Activated T-cell treated with anti-CD3 and anti-CD28 coated beads for 1 hour (primary cell): Measurements from ENCODE around the gene WBP1L.
"Not testable (repeated sequence)": the region's sequence is repeated elsewhere in the genome, so short reads cannot be mapped to it uniquely, and the experiment has no call there.

ENCODE experiments used
- DNase-seq: peaks from one replicate; pipeline ENCODE4 v3.0.0-alpha.2; 2020; ENCODE audit warnings: low read depth

Gene WBP1L

DNA sequence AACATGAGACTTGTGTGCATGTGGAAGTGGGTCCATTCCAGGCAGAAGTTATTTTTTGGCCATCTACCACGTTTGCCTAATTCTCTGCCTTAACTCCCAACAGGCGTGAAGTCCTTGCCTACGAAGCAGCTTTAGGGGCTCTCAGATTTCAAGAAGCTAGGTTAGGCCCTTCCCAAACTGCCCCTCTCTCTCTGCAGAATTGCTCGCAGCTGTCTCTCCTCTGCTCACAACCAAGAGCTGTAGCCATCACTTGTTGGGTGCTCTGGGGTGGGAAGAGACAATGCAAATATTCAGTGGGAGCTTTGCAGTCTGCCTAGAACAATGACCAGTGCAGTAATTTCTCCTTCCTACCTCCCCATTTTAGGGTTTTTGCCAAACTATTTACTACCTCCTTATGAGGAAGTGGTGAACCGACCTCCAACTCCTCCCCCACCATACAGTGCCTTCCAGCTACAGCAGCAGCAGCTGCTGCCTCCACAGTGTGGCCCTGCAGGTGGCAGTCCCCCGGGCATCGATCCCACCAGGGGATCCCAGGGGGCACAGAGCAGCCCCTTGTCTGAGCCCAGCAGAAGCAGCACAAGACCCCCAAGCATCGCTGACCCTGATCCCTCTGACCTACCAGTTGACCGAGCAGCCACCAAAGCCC lies 68.6 kb downstream of the WBP1L start:
- DNase-seq: no peak

DNA sequence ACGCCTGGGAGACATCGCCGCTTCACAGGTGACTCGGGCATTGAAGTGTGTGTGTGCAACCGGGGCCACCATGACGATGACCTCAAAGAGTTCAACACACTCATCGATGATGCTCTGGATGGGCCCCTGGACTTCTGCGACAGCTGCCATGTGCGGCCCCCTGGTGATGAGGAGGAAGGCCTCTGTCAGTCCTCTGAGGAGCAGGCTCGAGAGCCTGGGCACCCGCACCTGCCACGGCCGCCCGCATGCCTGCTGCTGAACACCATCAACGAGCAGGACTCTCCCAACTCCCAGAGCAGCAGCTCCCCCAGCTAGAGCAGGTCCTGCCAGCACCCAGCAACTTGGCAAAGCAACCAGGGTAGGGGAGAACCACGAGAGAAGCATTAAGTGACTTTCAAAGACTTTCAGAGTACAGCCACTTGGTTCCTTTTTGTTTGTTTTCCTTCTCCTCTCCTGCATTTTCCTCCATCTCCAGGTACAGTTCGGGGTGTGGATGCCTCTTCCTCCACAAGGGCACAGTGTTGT lies 69.3 kb downstream of the WBP1L start:
- no peak for DNase-seq

DNA sequence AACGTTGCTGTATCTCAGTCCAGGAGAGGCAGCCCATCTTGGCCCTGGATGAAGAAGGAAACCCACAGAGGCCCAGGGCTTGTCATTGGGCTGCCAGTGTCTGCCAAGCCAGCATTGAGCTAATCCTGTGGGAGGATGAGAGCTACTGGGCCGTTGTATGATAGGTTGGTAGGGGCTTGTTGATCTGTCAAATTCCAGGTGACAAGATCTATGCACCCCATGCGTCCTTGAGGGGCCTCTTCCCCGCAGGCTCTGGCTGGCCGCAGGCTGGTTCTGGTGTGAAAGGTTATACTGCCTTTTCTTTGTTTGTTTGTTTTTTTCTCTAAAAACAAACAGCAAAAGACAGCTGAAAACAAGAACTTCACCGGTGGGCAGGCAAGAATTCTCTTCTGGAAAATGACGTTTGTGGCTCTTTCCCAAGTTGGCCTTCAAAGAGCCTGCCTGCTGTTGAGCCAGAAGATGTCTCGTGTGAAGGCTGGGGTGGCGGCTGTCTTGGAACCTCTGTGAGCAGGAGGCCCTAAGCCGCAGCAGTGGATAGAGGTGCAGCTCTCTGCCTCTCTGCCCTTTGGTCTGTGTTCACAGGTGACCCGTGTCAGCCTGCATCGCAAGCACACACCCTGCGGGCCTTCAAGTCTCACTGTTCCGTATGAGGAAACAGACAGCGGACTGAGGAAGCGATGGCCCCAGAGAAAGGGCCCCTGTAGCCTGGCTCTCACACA lies 70.1 kb downstream of the WBP1L start:
- DNase-seq: no peak

DNA sequence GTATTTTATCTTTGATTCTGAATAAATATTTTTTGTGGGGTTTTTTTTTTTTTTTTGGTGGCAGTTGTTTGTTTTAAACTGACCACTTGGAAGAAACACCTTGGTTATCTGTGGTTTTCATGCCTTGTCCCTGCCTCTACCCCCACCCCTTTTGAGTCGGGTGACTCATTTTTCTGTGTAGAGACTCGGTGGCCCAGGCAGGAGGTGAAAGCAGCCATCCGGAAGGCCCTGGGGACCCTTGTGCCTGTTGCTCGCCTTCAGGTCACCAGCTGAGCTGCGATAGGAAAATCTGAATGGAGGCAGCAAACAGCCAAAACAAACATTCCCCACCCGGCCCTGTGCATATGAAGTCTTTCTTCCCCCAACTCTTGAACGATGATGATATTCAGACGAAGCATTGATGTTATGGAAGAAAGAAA lies 70.7 kb downstream of the WBP1L start:
- DNase-seq: no peak

DNA sequence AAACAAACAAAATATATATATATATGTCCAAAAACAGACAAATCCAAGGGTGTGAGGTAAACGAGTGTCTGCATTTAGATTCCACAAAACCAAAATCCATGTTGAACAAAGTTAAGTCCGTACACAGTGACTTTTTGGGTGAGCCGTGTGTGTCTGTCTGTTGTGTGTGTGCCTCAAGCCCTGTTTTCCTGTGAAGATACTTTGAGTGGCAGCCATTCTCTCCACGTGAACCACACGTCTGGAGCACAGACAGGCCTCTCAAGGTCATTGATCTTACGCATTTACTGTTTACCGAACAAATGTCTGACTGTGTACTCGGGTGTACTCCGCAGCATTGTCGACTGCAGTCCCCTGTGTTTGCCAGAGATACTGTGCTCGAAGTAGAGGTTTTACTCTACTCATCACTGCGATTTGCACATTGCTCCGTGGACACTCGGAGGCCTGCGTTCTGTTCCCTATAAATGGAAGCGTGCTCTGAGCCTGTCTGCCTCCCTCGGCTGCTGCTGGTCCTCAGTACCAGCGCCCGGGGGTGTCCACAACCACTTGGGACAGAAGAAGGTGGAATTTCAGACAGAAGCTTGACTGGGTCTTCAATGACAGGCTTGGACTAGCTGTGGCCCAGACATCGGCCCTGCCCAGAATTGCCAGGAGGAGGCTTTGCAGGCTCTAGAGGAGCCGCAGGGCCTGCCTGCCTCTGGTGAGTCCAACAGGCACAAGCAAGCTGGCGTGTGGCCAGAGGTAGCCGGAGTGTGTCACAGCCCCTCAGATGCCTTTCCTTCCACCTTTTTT lies 71.3 kb downstream of the WBP1L start:
- DNase-seq: no peak

DNA sequence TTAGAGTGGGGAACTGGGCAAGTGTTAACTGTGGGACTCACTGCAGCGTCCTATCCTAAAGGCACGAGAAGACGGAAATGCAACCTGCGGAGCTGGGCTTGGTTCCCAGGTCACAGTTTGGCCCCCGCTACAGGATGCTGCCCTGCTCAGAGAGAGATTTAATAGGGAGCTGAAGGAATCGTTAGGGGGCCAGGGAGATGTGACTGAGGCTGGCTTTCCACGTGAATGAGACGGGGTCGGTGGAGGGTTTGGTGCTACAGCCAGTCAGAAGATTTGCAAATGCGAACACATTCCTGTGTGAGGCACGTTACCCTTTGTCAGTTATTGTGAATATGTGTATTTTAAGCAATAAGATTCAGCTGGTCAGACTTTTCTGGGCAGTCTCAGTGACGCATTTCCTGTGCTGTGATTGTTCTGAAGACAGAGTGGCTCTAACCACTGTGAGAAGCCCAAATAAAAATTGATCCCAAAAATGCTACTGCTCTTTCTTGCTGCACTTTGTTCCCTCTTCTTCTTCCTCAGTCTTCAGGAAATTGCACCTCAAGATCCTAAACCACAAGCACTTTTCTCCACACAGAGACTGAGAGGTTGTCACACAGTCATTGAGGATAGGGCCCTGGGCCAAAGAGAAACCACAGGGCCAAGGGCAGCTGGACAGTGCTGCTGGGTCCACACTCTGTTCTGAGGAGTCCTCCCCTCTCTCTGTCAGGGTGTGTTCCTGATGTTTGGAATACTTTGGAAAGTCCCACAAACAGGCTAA lies 72.2 kb downstream of the WBP1L start:
- no peak for DNase-seq

DNA sequence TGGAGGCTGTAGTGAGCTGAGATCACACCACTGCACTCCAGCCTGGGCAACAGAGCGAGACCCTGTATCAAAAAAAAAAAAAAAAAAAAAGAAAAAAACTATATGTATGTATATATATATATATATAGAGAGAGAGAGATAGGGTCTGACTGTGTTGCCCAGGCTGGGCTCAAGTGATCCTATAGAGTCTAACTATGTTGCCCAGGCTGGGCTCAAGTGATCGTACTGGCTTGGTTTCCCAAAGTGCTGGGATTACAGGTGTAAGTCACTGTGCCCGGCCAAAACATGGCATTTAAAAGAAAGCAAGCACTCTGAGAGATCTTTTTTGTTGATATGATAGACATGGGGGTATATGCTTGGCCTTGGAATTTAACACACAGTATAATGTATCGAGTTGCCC lies 73.4 kb downstream of the WBP1L start:
- no peak for DNase-seq

DNA sequence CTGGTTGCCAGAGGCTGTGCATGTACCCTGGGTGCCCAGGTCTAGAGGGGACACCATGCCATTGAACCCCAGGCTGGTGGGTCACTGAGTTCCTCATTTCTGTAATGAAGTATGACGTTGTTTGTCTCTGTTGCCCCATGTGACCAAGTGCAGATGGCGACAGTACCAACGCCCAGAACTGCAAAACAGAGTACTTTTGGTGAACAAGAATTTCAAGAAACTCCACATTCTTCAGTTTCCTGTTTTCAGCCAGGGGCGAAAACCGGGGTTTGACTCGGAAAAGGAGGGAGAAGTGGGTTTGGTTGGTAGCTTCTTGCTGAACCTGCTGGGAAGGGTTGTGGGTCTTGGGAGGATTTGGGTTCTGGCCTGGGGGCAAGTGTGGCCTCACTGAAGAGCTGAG lies 75.3 kb downstream of the WBP1L start:
- no peak for DNase-seq

DNA sequence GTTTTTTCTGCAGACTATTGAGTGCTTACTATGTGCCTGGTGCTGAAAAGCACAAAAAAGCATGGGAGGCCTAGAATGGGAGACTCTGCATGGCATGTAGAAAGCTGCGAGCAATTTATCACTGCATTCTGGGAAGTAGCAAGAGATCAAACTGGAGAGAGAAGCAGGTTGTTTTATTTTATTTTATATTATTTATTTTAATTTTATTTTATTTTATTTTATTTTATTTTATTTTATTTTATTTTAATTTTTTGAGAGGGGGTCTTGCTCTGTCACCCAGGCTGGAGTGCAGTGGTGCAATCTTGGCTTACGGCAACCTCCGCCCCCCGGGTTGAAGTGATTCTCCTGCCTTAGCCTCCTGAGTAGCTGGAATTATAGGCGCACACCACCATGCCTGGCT lies 76.3 kb downstream of the WBP1L start:
- DNase-seq: not testable (repeated sequence)

DNA sequence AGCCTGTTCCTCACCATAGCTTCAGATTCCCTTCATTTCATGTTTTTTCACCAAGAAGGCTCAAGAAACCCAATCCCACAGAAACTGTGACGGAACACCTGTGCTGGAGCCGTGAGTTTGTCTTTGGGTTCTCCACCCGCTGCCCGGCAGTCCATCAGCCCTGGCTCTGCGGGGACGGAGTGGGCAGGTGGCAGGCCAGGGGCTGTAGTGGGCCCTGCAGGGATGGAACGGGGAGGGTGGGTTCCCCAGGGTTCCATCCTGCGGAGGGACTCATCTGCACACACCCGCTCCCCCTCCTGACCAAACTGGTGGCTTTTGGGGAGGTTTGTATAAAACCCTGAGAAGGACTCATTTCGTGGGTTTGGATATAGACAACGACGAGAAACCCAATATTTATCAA lies 78.5 kb downstream of the WBP1L start:
- DNase-seq: no peak

DNA sequence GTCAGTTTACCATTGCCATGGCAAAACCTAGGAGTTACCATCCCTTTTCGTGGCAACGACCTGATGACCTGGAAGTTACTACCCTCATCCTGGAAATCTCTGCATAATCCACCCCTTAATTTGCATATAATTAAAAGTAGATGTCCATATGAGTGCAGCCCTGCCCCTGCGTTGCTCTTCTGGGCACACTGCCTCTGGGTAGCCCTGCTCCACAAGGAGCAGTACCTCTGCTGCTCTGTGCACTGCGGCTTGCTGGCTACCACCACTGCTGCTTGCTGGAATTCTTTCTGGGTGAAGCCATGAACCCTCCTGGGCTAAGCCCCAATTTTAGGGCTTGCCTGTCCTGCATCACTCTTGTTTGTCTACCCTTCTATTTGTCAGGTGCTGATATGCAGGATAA lies 80.9 kb downstream of the WBP1L start:
- DNase-seq: no peak

DNA sequence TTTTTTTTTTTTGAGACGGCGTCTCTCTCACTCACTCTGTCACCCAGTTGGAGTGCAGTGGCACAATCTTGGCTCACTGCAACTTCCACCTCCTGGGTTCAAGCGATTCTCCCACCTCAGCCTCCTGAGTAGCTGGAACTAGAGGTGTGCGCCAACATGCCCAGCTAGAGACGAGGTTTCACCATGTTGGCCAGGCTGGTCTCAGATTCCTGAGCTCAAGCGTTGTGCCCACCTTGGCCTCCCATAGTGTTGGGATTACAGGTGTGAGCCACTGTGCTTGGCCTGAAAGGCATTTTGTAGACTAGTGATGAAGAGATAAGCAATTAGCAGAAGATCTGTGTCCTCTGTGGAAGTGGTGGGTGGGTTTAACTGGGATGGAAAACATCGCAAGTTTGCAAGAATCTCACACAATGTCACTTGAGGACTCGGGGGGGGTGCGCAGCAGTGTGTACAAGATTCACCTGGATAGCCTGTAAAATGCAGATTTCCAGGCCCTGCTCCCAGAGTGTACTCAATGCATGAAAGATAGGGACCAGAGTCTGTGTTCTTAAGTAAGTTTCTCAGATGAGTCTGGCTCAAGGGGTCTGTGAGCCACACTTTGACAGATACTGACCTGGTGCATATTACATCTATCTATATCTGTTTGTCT lies 82.5 kb downstream of the WBP1L start:
- DNase-seq: no peak

DNA sequence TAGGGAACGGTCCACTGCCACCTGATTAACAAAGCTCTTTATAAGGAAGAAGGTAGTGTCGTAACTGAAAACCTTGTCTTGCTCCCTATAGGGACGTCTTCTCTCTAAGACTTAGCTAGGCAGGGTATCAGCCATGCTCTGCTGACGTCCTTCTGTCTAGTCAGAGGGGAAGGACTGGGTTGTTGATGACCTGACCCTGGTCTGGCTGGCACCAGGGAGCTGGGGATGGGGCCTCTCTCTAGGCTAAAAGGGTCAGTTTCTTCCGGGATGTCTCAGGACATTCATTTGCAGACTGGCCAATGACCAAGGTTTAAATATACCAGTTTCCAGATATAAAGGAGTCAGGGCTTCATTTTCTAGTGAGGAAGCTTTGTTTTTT lies 83.8 kb downstream of the WBP1L start:
- no peak for DNase-seq

DNA sequence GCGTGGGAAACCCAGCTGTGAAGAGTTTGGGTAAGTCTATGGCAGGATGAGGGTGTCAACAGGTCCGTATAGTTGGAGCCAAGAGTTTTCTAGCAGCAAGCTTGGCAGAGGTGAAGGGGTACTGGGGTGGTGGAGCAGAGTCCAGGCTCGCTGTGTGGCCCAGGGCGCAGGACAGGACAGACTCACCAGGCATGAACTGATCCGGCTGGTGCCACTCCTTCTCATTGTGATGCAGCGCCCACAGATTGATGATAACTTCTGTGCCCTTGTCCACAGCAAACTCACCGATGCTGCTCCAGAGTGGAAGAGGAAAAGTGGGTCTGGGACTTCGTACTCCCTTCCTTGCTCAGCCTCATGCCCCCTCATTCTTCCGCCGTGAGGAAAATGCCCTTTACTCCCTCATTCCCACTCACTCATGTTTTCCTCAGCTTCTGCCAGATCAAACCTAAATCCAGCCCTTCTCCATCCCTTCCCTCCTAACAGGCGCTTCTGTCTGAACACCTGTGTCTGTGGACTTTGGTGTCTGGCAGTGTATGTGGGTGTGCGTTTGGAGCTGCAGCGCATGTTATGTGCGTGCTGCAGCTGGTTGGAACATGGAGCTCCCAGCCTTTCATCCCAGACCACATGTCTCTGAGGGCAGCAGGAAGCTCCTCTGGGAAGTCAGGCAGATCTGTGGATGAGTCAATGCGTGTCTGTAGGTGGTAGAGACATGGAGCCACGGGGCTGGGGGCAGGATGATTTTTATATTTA lies 87.7 kb downstream of the WBP1L start:
- DNase-seq: no peak

DNA sequence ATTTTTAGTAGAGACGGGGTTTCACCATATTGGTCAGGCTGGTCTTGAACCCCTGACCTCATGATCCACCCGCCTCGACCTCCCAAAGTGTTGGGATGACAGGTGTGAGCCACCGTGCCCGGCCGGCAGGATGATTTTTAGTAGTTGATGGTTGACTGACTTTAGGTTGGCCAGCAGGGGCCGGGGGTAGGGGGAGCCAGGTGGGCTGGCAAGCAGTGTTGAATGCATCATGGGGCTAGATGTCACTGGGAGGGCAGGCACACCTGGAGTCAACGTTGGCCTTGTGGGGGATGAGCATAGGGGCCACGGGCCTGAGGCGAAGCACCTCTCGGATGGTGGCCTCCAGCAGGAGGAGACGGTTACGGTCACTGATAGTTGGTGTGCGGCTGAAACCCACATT lies 88.5 kb downstream of the WBP1L start:
- DNase-seq: no peak

DNA sequence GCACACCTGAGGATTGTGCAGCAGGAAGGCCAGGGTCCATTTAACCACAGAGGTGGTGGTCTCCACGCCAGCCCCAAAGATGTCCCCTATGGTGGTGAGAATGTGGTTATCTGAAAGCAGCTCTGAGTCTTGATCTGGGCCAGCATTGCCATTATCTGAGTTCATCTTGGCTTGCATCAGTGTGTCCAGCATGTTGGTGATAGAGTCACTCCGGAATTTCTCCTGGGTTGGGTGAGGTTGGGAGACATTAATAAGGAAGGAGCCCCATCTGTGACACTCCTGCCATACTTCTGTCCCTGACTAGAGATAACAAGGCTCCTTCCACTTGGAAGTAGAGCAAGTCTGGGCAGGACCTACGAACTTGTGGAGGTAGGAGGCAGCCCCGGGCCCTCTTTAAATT lies 89.2 kb downstream of the WBP1L start:
- no peak for DNase-seq

DNA sequence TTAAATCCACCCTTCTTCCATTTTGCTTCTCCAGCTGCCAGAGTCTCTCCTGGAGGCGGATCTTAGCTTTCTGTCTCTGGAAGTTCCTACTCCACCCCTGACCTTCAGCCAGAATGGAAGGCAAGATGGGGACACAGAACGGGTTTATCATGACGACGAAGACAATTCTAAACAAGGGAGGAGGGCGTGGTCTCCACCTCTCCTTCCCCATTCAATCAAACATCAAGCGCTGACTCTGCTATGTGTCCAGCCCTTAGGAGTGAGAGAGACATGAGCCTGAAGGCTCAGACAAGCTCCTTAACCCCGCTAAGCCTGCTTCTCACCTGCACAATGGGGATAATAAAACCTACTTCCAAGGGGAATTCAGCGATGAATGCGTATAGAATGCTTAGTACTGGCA lies 90.4 kb downstream of the WBP1L start:
- DNase-seq: no peak

DNA sequence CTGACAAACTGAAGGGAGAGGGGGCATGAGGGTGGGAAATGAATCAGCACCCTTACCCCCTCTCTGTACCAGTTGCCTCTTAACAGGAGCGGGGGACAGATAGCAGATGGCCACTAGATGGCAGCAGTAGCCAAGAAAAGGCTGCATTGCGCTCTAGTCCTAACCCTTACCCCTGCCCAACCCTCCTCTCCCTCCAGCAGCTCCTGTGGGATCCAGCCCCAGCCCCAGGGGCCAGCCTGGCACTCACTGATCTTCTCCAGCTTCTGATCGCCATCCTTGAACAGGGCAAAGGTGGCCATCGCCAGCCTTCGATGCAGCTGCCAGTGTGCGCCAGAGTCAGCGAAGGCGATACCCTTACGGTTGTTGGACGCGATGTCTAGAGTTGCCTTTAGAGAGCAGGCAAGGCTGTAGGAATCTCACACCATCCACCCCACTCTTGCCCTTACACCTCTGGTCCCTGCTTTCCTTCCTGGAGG lies 91.3 kb downstream of the WBP1L start:
- peak; percentile 62 for DNase-seq

DNA sequence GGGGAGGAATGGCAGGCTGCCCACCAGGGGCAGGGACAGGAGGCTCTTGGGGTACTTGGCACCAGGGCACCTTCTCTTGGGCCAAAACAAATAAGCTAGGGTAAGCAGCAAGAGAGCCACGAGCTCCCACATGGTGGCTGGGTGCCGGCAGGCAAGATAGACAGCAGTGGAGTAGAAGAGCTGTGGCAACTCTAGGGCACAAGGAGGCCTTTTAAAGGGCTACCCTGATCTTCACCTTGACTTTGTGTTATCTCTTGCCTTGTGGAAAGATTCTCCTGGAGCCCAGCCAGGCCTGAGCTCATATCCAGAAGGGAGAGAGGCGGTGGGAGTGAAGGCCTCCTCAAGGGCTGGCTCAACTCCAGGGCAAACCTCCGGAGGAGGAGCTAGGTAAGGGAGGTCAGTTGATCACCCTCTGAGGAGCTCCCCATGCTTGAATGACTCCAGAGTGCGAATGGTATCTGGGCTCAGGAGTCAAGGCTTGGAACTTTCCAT lies 93.5 kb downstream of the WBP1L start, which contains the start of gene CYP17A1:
Gene CYP17A1 (minus strand): TSS at position 184 of the 492 bp plus-strand sequence. CDS start 52 bp downstream, at position 132.
- DNase-seq: no peak

DNA sequence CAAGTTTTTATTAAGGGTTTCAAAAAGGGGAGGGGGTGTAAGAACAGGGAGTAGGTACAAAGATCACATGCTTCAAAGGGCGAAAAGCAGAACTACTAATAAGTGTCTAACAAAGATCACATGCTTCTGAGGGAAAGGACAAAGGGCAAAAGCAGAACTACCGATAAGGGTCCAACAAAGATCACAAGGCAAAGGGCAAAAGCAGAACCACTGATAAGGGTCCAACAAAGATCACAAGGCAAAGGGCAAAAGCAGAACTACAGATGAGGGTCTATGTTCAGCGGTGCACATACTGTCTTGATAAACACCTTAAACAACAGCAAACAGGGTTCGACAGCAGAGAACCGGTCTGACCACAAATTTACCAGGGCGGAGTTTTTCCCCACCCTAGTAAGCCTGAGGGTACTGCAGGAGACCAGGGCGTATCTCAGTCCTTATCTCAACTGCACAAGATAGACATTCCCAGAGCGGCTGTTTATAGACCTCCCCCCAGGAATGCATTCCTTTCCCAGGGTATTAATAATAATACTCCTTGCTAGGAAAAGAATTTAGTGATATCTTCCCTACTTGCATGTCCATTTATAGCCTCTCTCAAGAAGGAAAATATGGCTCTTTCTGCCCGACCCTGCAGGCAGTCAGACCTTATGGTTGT lies 94.7 kb downstream of the WBP1L start:
- not testable (repeated sequence) for DNase-seq
